Fibroblast of lung (primary cell): ENCODE measurements around the gene ALOX12.

Experiments used
- CTCF ChIP-seq, 2 donors: IDR thresholded peaks in 1 of 2; conservative IDR thresholded peaks in 1 of 2; 1 replicate in 1 of 2; 2 replicates in 1 of 2; pipeline ENCODE4 v1.5.1; 2011 to 2012; ENCODE audit warnings: low read length in 2 of 2, control low read depth in 1 of 2, inconsistent platforms in 1 of 2, low read depth in 1 of 2, mild to moderate bottlenecking in 1 of 2
- EZH2 ChIP-seq: IDR thresholded peaks from 2 replicates; pipeline ENCODE4 v1.5.1; 2012; ENCODE audit warnings: low read length, control low read depth, mild to moderate bottlenecking; ENCODE audit errors: missing control alignments

GRCh38 chr17:7029096-7029495, 33.2 kb downstream of the ALOX12 start:
- TF ChIP-seq CTCF (conservative IDR thresholded peaks at IDR 0.05 in 1 of 2, IDR thresholded peaks at IDR 0.05 in 1 of 2; ENCODE audit: low read depth in 1 of 2, low read length in 2 of 2) (no peak), EZH2 (no peak)
